Liver (tissue), 9 donors: Measurements from ENCODE around the gene TFDP2. TPM values are rescaled to one million over a fixed set of nuclear protein-coding genes. Genes with fewer than 3 reads are reported as not detected.

Experiments used
- DNase-seq: peaks from one replicate; pipeline ENCODE4 v3.0.0-alpha.2; 2017; ENCODE audit warnings: low spot score
- H3K27ac ChIP-seq, 2 donors: one replicate each; pipeline ENCODE4 v1.7.0; 2013; ENCODE audit warnings: inconsistent platforms in 2 of 2, low read length in 2 of 2, control low read depth in 1 of 2, low read depth in 1 of 2, mild to moderate bottlenecking in 1 of 2
- H3K27me3 ChIP-seq, 4 donors: one replicate each; pipeline versions ENCODE4 v1.6.1 to v1.7.0; 2013; ENCODE audit warnings: low read length in 3 of 4, inconsistent platforms in 1 of 4, mild to moderate bottlenecking in 1 of 4, moderate library complexity in 1 of 4; ENCODE audit not compliant: control insufficient read depth in 4 of 4, insufficient read depth in 4 of 4
- H3K36me3 ChIP-seq, 4 donors: one replicate each; pipeline versions ENCODE4 v1.6.1 to v1.7.0; 2013; ENCODE audit warnings: low read length in 3 of 4, mild to moderate bottlenecking in 3 of 4, low read depth in 1 of 4, moderate library complexity in 1 of 4; ENCODE audit not compliant: control insufficient read depth in 4 of 4, insufficient read depth in 3 of 4
- H3K4me1 ChIP-seq, 4 donors: one replicate each; pipeline versions ENCODE4 v1.6.1 to v1.7.0; 2013; ENCODE audit warnings: low read length in 3 of 4, mild to moderate bottlenecking in 3 of 4, moderate library complexity in 1 of 4; ENCODE audit not compliant: control insufficient read depth in 4 of 4, insufficient read depth in 4 of 4
- H3K4me3 ChIP-seq, 3 donors: one replicate each; pipeline versions ENCODE4 v1.6.1 to v1.7.0; 2013; ENCODE audit warnings: low read length in 3 of 3, control low read depth in 1 of 3, low read depth in 1 of 3, mild to moderate bottlenecking in 1 of 3
- H3K9ac ChIP-seq, 2 donors: one replicate each; pipeline ENCODE4 v1.7.0; 2013; ENCODE audit warnings: low read length in 2 of 2, mild to moderate bottlenecking in 2 of 2, moderate library complexity in 2 of 2, control low read depth in 1 of 2, low read depth in 1 of 2
- H3K9me3 ChIP-seq, 4 donors: one replicate each; pipeline versions ENCODE4 v1.6.1 to v1.7.0; 2013; ENCODE audit warnings: low read length in 3 of 4; ENCODE audit not compliant: control insufficient read depth in 4 of 4
- EGR1 ChIP-seq, 2 donors: IDR thresholded peaks; 2 replicates each; pipeline ENCODE4 v1.6.1; 2016 to 2018; ENCODE audit warnings: antibody characterized with exemption in 2 of 2, low read depth in 2 of 2
- FOXA1 ChIP-seq: IDR thresholded peaks from 2 replicates; pipeline ENCODE4 v1.6.1; 2016; ENCODE audit warnings: antibody characterized with exemption
- FOXA2 ChIP-seq: IDR thresholded peaks from 2 replicates; pipeline ENCODE4 v1.6.1; 2016; ENCODE audit warnings: antibody characterized with exemption
- GABPA ChIP-seq, 2 donors: IDR thresholded peaks in 1 of 2; conservative IDR thresholded peaks in 1 of 2; 2 replicates each; pipeline ENCODE4 v1.6.1; 2016; ENCODE audit warnings: antibody characterized with exemption in 2 of 2, mild to moderate bottlenecking in 1 of 2, moderate library complexity in 1 of 2
- HNF4A ChIP-seq, 2 donors: conservative IDR thresholded peaks; 2 replicates each; pipeline ENCODE4 v1.6.1; 2016; ENCODE audit warnings: antibody characterized with exemption in 2 of 2, mild to moderate bottlenecking in 2 of 2
- HNF4G ChIP-seq: IDR thresholded peaks from 2 replicates; pipeline ENCODE4 v1.6.1; 2016; ENCODE audit warnings: antibody characterized with exemption
- JUND ChIP-seq, 2 donors: IDR thresholded peaks; 2 replicates each; pipeline ENCODE4 v1.6.1; 2016; ENCODE audit warnings: antibody characterized with exemption in 2 of 2
- NR2F2 ChIP-seq: IDR thresholded peaks from 2 replicates; pipeline ENCODE4 v1.6.1; 2016; ENCODE audit warnings: antibody characterized with exemption
- RAD21 ChIP-seq, 2 donors: IDR thresholded peaks; 2 replicates each; pipeline ENCODE4 v1.6.1; 2016; ENCODE audit warnings: antibody characterized with exemption in 2 of 2, mild to moderate bottlenecking in 2 of 2
- RXRA ChIP-seq, 2 donors: IDR thresholded peaks; 2 replicates each; pipeline ENCODE4 v1.6.1; 2017 to 2018; ENCODE audit warnings: antibody characterized with exemption in 2 of 2, mild to moderate bottlenecking in 1 of 2
- SP1 ChIP-seq: IDR thresholded peaks from 2 replicates; pipeline ENCODE4 v1.6.1; 2018; ENCODE audit warnings: antibody characterized with exemption, mild to moderate bottlenecking
- TAF1 ChIP-seq: conservative IDR thresholded peaks from 2 replicates; pipeline ENCODE4 v1.6.1; 2016; ENCODE audit warnings: antibody characterized with exemption, mild to moderate bottlenecking
- YY1 ChIP-seq: IDR thresholded peaks from 2 replicates; pipeline ENCODE4 v1.6.1; 2016; ENCODE audit warnings: antibody characterized with exemption, mild to moderate bottlenecking
- WGBS: extraction: QIAGEN DNeasy Blood & Tissue Kit; methylation state at CpG from one replicate; pipeline ENCODE4 v1.1.7; 2013; 5-methylcytosine and 5-hydroxymethylcytosine counted together
- polyA plus RNA-seq, 2 donors: library from polyadenylated mRNA; stranded (reverse) in 1 of 2; unstranded in 1 of 2; fragments of 200-250 nt in 1 of 2; fragments of >200 nt in 1 of 2; fragmentation: Nextera tagmentation in 1 of 2; extraction: Ambion mirVana in 1 of 2; gene quantifications; one replicate each; pipeline versions ENCODE4 v1.2.1 to v1.2.3, GENCODE V29; 2013 to 2015
- total RNA-seq, 2 donors: library from RNA; depleted of rRNA; stranded (reverse); fragments of >200 nt; gene quantifications; one replicate each; pipeline ENCODE4 v1.2.3, GENCODE V29; 2014
- TF ChIP-seq, protein P1 (sequence below): IDR thresholded peaks from 2 replicates; pipeline ENCODE4 v1.6.1; 2016; ENCODE audit warnings: antibody characterized with exemption
- TF ChIP-seq, protein P2 (sequence below): IDR thresholded peaks from 2 replicates; pipeline ENCODE4 v1.6.1; 2016; ENCODE audit warnings: antibody characterized with exemption
- TF ChIP-seq, protein P3 (sequence below): IDR thresholded peaks from 2 replicates; pipeline ENCODE4 v1.6.1; 2016; ENCODE audit warnings: antibody characterized with exemption
- TF ChIP-seq, protein P4 (sequence below): IDR thresholded peaks from 2 replicates; pipeline ENCODE4 v1.6.1; 2016; ENCODE audit warnings: antibody characterized with exemption, mild to moderate bottlenecking
- TF ChIP-seq, protein P5 (sequence below): fragments of 150-350 bp; IDR thresholded peaks from 2 replicates; pipeline ENCODE4 v1.5.1; 2017; ENCODE audit warnings: improper control_type of control experiment, low read depth, low read length; ENCODE audit not compliant: missing input control
- donor health status: healthy.
- donor health status: healthy.
- donor health status: healthy.
- donor health status: healthy.
- donor health status: healthy.

The TFDP2 gene
- total and polyA plus RNA-seq, 4 donors = 8.0 to 52.0 (median 29.7) TPM

DNA sequence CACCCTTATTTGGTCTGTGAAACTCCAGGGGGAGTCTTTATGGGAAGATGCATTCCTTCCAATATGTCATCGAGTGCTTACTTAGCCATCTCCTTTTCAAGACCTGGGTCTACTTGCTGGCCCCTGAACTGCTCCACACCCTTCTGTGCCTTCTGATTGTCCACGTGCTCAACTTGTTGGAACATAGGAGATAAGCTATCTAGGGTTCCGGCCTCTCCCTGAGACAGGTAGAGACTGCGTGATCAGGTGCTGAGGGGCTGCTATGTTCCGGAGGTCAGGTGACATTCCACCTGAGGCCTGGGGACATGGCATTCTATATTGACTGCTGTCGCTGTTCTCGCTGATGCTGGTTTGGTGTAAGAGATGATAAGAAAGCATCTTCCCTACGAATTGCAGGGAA, 207.3 kb downstream of the TFDP2 start:
- 83% methylated on average over 8 of the region's 8 CpGs for WGBS
- no peak for DNase-seq
- no peak overlapping the region for H3K9ac ChIP-seq
- no peaks in the 10 kb centered on the region for H3K4me1 ChIP-seq
- H3K27ac ChIP-seq = no peak overlapping the region
- H3K9me3 ChIP-seq = no peaks in the 10 kb centered on the region
- H3K27me3 ChIP-seq = no peaks in the 10 kb centered on the region
- no peaks in the 10 kb centered on the region for H3K36me3 ChIP-seq
- no peak overlapping the region for H3K4me3 ChIP-seq
- no peak for TF ChIP-seq RAD21 (IDR thresholded peaks at IDR 0.05)
- TF ChIP-seq, protein P1, sequence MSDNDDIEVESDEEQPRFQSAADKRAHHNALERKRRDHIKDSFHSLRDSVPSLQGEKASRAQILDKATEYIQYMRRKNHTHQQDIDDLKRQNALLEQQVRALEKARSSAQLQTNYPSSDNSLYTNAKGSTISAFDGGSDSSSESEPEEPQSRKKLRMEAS = no peak

DNA sequence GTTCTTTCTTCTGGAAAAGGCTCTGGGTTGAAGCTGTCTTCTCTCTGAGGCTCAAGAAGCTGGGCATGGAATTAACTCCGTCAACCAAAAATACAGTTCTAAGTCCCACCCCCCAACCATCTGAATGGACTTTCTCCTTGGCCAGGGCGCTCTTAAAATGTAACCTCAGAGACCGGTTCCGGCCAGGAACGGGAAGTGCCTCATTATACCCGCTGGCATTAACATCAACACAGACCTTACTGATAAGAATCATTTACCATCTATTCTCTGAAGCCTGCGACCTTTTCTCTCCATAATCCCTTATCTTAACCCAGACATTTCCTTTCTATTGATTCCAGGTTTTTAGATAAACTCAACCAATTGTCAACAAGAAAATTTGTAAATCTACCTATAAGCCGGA, 208.3 kb downstream of the TFDP2 start:
- no peaks in the 10 kb centered on the region for H3K4me1 ChIP-seq
- no peaks in the 10 kb centered on the region for H3K9me3 ChIP-seq
- H3K27ac ChIP-seq = no peak overlapping the region
- no peaks in the 10 kb centered on the region for H3K36me3 ChIP-seq
- H3K4me3 ChIP-seq = no peak overlapping the region
- H3K27me3 ChIP-seq = no peaks in the 10 kb centered on the region
- WGBS = 67% methylated on average over 8 of the region's 8 CpGs
- no peak for DNase-seq
- H3K9ac ChIP-seq = no peak overlapping the region
- TF ChIP-seq, protein P2, sequence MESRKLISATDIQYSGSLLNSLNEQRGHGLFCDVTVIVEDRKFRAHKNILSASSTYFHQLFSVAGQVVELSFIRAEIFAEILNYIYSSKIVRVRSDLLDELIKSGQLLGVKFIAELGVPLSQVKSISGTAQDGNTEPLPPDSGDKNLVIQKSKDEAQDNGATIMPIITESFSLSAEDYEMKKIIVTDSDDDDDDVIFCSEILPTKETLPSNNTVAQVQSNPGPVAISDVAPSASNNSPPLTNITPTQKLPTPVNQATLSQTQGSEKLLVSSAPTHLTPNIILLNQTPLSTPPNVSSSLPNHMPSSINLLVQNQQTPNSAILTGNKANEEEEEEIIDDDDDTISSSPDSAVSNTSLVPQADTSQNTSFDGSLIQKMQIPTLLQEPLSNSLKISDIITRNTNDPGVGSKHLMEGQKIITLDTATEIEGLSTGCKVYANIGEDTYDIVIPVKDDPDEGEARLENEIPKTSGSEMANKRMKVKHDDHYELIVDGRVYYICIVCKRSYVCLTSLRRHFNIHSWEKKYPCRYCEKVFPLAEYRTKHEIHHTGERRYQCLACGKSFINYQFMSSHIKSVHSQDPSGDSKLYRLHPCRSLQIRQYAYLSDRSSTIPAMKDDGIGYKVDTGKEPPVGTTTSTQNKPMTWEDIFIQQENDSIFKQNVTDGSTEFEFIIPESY = no peak
- TF ChIP-seq EGR1 (IDR thresholded peaks at IDR 0.05; ENCODE audit: low read depth in 2 of 2) (no peak), SP1 (no peak), HNF4G (no peak), GABPA (IDR thresholded peaks at IDR 0.05 in 1 of 2, conservative IDR thresholded peaks at IDR 0.05 in 1 of 2) (no peak), RXRA (IDR thresholded peaks at IDR 0.05) (no peak), TAF1 (no peak), HNF4A (conservative IDR thresholded peaks at IDR 0.05) (no peak), FOXA2 (no peak), NR2F2 (no peak), JUND (IDR thresholded peaks at IDR 0.05) (no peak), YY1 (no peak), RAD21 (IDR thresholded peaks at IDR 0.05) (no peak), FOXA1 (no peak)
- TF ChIP-seq, protein P3, sequence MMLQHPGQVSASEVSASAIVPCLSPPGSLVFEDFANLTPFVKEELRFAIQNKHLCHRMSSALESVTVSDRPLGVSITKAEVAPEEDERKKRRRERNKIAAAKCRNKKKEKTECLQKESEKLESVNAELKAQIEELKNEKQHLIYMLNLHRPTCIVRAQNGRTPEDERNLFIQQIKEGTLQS = no peak
- TF ChIP-seq, protein P4, sequence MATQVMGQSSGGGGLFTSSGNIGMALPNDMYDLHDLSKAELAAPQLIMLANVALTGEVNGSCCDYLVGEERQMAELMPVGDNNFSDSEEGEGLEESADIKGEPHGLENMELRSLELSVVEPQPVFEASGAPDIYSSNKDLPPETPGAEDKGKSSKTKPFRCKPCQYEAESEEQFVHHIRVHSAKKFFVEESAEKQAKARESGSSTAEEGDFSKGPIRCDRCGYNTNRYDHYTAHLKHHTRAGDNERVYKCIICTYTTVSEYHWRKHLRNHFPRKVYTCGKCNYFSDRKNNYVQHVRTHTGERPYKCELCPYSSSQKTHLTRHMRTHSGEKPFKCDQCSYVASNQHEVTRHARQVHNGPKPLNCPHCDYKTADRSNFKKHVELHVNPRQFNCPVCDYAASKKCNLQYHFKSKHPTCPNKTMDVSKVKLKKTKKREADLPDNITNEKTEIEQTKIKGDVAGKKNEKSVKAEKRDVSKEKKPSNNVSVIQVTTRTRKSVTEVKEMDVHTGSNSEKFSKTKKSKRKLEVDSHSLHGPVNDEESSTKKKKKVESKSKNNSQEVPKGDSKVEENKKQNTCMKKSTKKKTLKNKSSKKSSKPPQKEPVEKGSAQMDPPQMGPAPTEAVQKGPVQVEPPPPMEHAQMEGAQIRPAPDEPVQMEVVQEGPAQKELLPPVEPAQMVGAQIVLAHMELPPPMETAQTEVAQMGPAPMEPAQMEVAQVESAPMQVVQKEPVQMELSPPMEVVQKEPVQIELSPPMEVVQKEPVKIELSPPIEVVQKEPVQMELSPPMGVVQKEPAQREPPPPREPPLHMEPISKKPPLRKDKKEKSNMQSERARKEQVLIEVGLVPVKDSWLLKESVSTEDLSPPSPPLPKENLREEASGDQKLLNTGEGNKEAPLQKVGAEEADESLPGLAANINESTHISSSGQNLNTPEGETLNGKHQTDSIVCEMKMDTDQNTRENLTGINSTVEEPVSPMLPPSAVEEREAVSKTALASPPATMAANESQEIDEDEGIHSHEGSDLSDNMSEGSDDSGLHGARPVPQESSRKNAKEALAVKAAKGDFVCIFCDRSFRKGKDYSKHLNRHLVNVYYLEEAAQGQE = no peak
- TF ChIP-seq, protein P1 = no peak
- TF ChIP-seq, protein P5, sequence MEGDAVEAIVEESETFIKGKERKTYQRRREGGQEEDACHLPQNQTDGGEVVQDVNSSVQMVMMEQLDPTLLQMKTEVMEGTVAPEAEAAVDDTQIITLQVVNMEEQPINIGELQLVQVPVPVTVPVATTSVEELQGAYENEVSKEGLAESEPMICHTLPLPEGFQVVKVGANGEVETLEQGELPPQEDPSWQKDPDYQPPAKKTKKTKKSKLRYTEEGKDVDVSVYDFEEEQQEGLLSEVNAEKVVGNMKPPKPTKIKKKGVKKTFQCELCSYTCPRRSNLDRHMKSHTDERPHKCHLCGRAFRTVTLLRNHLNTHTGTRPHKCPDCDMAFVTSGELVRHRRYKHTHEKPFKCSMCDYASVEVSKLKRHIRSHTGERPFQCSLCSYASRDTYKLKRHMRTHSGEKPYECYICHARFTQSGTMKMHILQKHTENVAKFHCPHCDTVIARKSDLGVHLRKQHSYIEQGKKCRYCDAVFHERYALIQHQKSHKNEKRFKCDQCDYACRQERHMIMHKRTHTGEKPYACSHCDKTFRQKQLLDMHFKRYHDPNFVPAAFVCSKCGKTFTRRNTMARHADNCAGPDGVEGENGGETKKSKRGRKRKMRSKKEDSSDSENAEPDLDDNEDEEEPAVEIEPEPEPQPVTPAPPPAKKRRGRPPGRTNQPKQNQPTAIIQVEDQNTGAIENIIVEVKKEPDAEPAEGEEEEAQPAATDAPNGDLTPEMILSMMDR = no peak
